HepG2 (cell line): ENCODE results near the gene RFX6. TPM values are rescaled to one million over a fixed set of nuclear protein-coding genes. Genes with fewer than 3 reads are reported as not detected.
A peak's percentile ranks its signal among the peaks of the same experiment; 100 is the strongest.

Experiments
- ATAC-seq: fragments of 200-7000 bp; cut with Tn5 transposase; 3 replicates; pipeline ENCODE4 v1.9.1; 2020; ENCODE audit warnings: mild to moderate bottlenecking, moderate library complexity
- BruUV-seq: library from RNA; stranded (reverse); fragments of 400-500 nt; replicated peaks from 2 replicates; lab custom pipeline; 2021; lab: Mats Ljungman, UMichigan
- CTCF ChIA-PET: fragments of 300-600 bp; formaldehyde crosslinking; extraction: SDS; loops from one replicate; lab custom pipeline; 2021; ENCODE audit warnings: low total read pairs, inconsistent platforms, low intra/inter-chr PET ratio; lab: Yijun Ruan, JAX
- POLR2A ChIA-PET: fragments of 350-600 bp; sonication (Branson Sonifier 250); formaldehyde crosslinking; loops from one replicate; lab custom pipeline; 2020; ENCODE audit warnings: antibody characterized with exemption, inconsistent platforms; lab: Yijun Ruan, JAX
- DNase-seq: peaks from one replicate; pipeline ENCODE4 v3.0.0-alpha.2; 2015; ENCODE audit warnings: low spot score
- FAIRE-seq: peaks from 3 replicates; lab custom pipeline; 2011; peaks lifted over from hg19 to GRCh38; lab: Jason Lieb, UNC
- H2AFZ ChIP-seq: one replicate; pipeline ENCODE4 v1.6.1; 2011; ENCODE audit warnings: low read length, inconsistent platforms
- H3K27ac ChIP-seq: fragments of 300-600 bp; 3 replicates; pipeline ENCODE4 v1.8.0; 2011; ENCODE audit warnings: mixed run types, mild to moderate bottlenecking, mixed read lengths, low read length, inconsistent platforms; ENCODE audit not compliant: insufficient read depth; ENCODE audit errors: extremely low read length
- H3K27me3 ChIP-seq, 2 experiments: fragments of 200-600 bp in 1 of 2; 2 replicates in 1 of 2; 3 replicates in 1 of 2; pipeline versions ENCODE4 v1.6.0 to v1.8.0; 2011; ENCODE audit warnings: low read length in 2 of 2, mild to moderate bottlenecking in 2 of 2, moderate library complexity in 2 of 2, inconsistent platforms in 1 of 2; ENCODE audit not compliant: insufficient read depth in 2 of 2, control insufficient read depth in 1 of 2
- H3K36me3 ChIP-seq, 2 experiments: fragments of 200-600 bp in 1 of 2; replicated peaks in 1 of 2; 2 replicates in 1 of 2; 3 replicates in 1 of 2; pipeline versions ENCODE4 v1.5.1 to v1.8.0; 2011; ENCODE audit warnings: low read length in 2 of 2, inconsistent platforms in 1 of 2; ENCODE audit not compliant: insufficient read depth in 2 of 2, control insufficient read depth in 1 of 2
- H3K4me1 ChIP-seq: 2 replicates; pipeline ENCODE4 v1.5.1; 2012; ENCODE audit warnings: low read length, inconsistent platforms; ENCODE audit not compliant: insufficient read depth
- H3K4me2 ChIP-seq: 2 replicates; pipeline ENCODE4 v1.6.0; 2011; ENCODE audit warnings: low read depth, low read length, inconsistent platforms
- H3K4me3 ChIP-seq, 3 experiments: fragments of 200-600 bp in 1 of 3; sonication (generic), shearing (Covaris generic) in 1 of 3; replicated peaks in 1 of 3; 2 replicates each; pipeline ENCODE4 v1.5.1; 2011 to 2016; ENCODE audit warnings: low read length in 3 of 3, inconsistent platforms in 2 of 3, low read depth in 2 of 3, mild to moderate bottlenecking in 2 of 3, control low read depth in 1 of 3, mixed read lengths in 1 of 3; ENCODE audit not compliant: insufficient read depth in 1 of 3
- H3K79me2 ChIP-seq: one replicate; pipeline ENCODE4 v1.6.1; 2011; ENCODE audit warnings: low read length, inconsistent platforms; ENCODE audit not compliant: insufficient read depth
- H3K9ac ChIP-seq: 2 replicates; pipeline ENCODE4 v1.6.0; 2011; ENCODE audit warnings: mild to moderate bottlenecking, low read depth, low read length, inconsistent platforms; ENCODE audit not compliant: insufficient read depth
- H3K9me3 ChIP-seq: 2 replicates; pipeline ENCODE4 v1.5.1; 2012; ENCODE audit warnings: mild to moderate bottlenecking, low read length
- H4K20me1 ChIP-seq: 2 replicates; pipeline ENCODE4 v1.6.0; 2011; ENCODE audit warnings: inconsistent platforms, mild to moderate bottlenecking, low read length, moderate library complexity; ENCODE audit not compliant: insufficient read depth
- ARHGAP35 ChIP-seq: sonication (generic); formaldehyde crosslinking; IDR thresholded peaks from 2 replicates; pipeline ENCODE4 v1.9.0; 2022; ENCODE audit warnings: mild to moderate bottlenecking, inconsistent platforms, moderate library complexity, missing genetic modification reagents, borderline replicate concordance
- BHLHE40 ChIP-seq: IDR thresholded peaks from 2 replicates; pipeline ENCODE4 v1.6.1; 2011; ENCODE audit warnings: low read length, improper control_type of control experiment
- CTCF ChIP-seq: sonication (generic); formaldehyde crosslinking; IDR thresholded peaks from 2 replicates; pipeline ENCODE4 v1.5.0; 2020; ENCODE audit warnings: mild to moderate bottlenecking, missing genetic modification reagents, moderate library complexity
- RAD21 ChIP-seq: fragments of 450-650 bp; formaldehyde crosslinking; IDR thresholded peaks from 2 replicates; pipeline ENCODE4 v1.5.0; 2020; ENCODE audit warnings: mild to moderate bottlenecking
- SMC3 ChIP-seq: IDR thresholded peaks from 2 replicates; pipeline ENCODE4 v1.6.1; 2011; ENCODE audit warnings: low read length, improper control_type of control experiment
- STAG1 ChIP-seq: sonication (generic); formaldehyde crosslinking; IDR thresholded peaks from 2 replicates; pipeline ENCODE4 v1.4.0; 2020; ENCODE audit warnings: missing genetic modification reagents
- WGBS: methylation state at CpG from one replicate; pipeline ENCODE4 v1.1.6; 2017; ENCODE audit warnings: low lambda C conversion rate; 5-methylcytosine and 5-hydroxymethylcytosine counted together
- in situ Hi-C: cut with HindIII; loops from 2 replicates; pipeline ENCODE4 v1.10.0; 2017; ENCODE audit warnings: low pct_unique_long_range_greater_than_20kb; ENCODE audit not compliant: extremely low pct_ligation_motif_present
- intact Hi-C: fragments of 100-400 bp; cut with micrococcal nuclease; formaldehyde crosslinking; loops from one replicate; pipeline ENCODE4 v1.10.0; 2022; ENCODE audit not compliant: unreplicated experiment
- polyA plus RNA-seq, 8 experiments: library from polyadenylated mRNA; depleted of rRNA in 3 of 8; stranded (reverse) in 7 of 8; unstranded in 1 of 8; fragments of >200 nt; fragmentation: Illumina TruSeq in 4 of 8; extraction: Trizol in 4 of 8; gene quantifications; 2 replicates each; pipeline versions ENCODE4 v1.2.1 to v1.2.3, GENCODE V29; 2011 to 2016; ENCODE audit warnings: low read depth in 4 of 8, missing spikeins in 1 of 8, mixed read lengths in 1 of 8; ENCODE audit not compliant: insufficient read depth in 1 of 8
- total RNA-seq, 5 experiments: library from RNA; depleted of rRNA; stranded (reverse); fragments of >200 nt; fragmentation: Illumina TruSeq; extraction: Trizol; gene quantifications; 2 replicates each; pipeline ENCODE4 v1.2.3, GENCODE V29; 2016; ENCODE audit warnings: low read depth in 1 of 5
- TF ChIP-seq, protein P1 (sequence below), 2 experiments: IDR thresholded peaks; 2 replicates each; pipeline ENCODE4 v1.6.1; 2011 to 2012; ENCODE audit warnings: low read length in 2 of 2, borderline replicate concordance in 1 of 2, low read depth in 1 of 2, mild to moderate bottlenecking in 1 of 2, moderate library complexity in 1 of 2
- TF ChIP-seq, protein P2 (sequence below): sonication (generic); formaldehyde crosslinking; IDR thresholded peaks from 2 replicates; pipeline ENCODE4 v1.5.0; 2020; ENCODE audit warnings: missing genetic modification reagents, mild to moderate bottlenecking, borderline replicate concordance
- TF ChIP-seq, protein P3 (sequence below): IDR thresholded peaks from 2 replicates; pipeline ENCODE4 v1.4.0; 2020; ENCODE audit warnings: mild to moderate bottlenecking, missing genetic modification reagents
- TF ChIP-seq, protein P4 (sequence below): sonication (generic); formaldehyde crosslinking; IDR thresholded peaks from 2 replicates; pipeline ENCODE4 v1.4.0; 2020; ENCODE audit warnings: missing genetic modification reagents, mild to moderate bottlenecking, borderline replicate concordance

RFX6 gene
- total and polyA plus RNA-seq, 2 of the 13 experiments (the other 11 are each of a cell fraction or from before 2014, with no cell fraction given) = 0.04 TPM; not detected in 1

DNA sequence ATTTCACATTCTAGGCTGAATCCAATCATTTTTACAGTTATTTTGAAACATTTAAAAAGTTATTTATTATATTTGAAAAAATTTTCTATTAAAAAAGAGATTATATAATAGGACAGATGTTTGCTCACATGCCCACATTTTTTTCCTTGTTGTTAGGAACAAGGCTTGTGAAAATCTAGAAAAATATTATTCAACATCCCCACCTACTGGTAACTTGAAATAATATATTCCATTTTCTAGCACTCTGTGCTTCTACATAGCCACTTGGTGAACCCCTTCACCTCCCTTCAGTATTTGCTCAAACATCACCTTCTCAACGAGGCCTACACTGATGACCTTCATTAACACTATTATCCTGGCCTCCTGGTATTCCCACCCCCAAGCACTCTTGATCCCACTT is 29.8 kb upstream of the RFX6 start:
- CTCF ChIA-PET = interaction anchor here (1.0 to 2.9 kb wide), 2 partner anchors 68 to 629 kb away, joined by 3 to 30 read pairs; no protein-coding TSS in a partner anchor
- FAIRE-seq = no peak
- 0% methylated on average over 1 of the region's 1 CpG for WGBS

More for the DNA sequence above, 29.8 kb upstream of the RFX6 start:
- no peak overlapping the region for H3K9ac ChIP-seq
- DNase-seq (peak; percentile 59), ATAC-seq (peak; percentile 87)
- no peaks in the 10 kb centered on the region for H3K79me2 ChIP-seq
- intact Hi-C loops = loop anchor here (1.0 to 10.0 kb wide), 2 partner anchors 68 to 312 kb away; no protein-coding TSS in a partner anchor
- H4K20me1 ChIP-seq = no peaks in the 10 kb centered on the region
- no peak overlapping the region for H3K27ac ChIP-seq
- no peak overlapping the region for H3K4me3 ChIP-seq
- H3K27me3 ChIP-seq = no peaks in the 10 kb centered on the region
- H3K4me1 ChIP-seq = peaks cover 16% of the 10 kb centered on the region
- no peak overlapping the region for H3K4me2 ChIP-seq
- TF ChIP-seq SMC3 (peak; percentile 42; the same call in 1 of the 2 replicates), RAD21 (CRISPR knock-in tag) (peak; percentile 55; the same call in 1 of the 2 replicates), CTCF (peak; percentile 62), STAG1 (CRISPR knock-in tag) (peak; percentile 64), BHLHE40 (0 out of 2 replicates have a peak, but pooled peaks have one; percentile 15), ARHGAP35 (CRISPR knock-in tag) (no peak)
- TF ChIP-seq, protein P1, sequence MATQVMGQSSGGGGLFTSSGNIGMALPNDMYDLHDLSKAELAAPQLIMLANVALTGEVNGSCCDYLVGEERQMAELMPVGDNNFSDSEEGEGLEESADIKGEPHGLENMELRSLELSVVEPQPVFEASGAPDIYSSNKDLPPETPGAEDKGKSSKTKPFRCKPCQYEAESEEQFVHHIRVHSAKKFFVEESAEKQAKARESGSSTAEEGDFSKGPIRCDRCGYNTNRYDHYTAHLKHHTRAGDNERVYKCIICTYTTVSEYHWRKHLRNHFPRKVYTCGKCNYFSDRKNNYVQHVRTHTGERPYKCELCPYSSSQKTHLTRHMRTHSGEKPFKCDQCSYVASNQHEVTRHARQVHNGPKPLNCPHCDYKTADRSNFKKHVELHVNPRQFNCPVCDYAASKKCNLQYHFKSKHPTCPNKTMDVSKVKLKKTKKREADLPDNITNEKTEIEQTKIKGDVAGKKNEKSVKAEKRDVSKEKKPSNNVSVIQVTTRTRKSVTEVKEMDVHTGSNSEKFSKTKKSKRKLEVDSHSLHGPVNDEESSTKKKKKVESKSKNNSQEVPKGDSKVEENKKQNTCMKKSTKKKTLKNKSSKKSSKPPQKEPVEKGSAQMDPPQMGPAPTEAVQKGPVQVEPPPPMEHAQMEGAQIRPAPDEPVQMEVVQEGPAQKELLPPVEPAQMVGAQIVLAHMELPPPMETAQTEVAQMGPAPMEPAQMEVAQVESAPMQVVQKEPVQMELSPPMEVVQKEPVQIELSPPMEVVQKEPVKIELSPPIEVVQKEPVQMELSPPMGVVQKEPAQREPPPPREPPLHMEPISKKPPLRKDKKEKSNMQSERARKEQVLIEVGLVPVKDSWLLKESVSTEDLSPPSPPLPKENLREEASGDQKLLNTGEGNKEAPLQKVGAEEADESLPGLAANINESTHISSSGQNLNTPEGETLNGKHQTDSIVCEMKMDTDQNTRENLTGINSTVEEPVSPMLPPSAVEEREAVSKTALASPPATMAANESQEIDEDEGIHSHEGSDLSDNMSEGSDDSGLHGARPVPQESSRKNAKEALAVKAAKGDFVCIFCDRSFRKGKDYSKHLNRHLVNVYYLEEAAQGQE (IDR thresholded peaks at IDR 0.05; ENCODE audit: borderline replicate concordance in 1 of 2, low read depth in 1 of 2, low read length in 2 of 2) = no peak
- TF ChIP-seq, protein P2, sequence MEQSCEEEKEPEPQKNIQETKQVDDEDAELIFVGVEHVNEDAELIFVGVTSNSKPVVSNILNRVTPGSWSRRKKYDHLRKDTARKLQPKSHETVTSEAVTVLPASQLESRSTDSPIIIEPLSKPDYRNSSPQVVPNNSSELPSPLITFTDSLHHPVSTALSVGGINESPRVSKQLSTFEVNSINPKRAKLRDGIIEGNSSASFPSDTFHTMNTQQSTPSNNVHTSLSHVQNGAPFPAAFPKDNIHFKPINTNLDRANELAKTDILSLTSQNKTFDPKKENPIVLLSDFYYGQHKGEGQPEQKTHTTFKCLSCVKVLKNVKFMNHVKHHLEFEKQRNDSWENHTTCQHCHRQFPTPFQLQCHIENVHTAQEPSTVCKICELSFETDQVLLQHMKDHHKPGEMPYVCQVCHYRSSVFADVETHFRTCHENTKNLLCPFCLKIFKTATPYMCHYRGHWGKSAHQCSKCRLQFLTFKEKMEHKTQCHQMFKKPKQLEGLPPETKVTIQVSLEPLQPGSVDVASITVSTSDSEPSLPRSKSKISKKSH (CRISPR knock-in tag) = no peak
- TF ChIP-seq, protein P3, sequence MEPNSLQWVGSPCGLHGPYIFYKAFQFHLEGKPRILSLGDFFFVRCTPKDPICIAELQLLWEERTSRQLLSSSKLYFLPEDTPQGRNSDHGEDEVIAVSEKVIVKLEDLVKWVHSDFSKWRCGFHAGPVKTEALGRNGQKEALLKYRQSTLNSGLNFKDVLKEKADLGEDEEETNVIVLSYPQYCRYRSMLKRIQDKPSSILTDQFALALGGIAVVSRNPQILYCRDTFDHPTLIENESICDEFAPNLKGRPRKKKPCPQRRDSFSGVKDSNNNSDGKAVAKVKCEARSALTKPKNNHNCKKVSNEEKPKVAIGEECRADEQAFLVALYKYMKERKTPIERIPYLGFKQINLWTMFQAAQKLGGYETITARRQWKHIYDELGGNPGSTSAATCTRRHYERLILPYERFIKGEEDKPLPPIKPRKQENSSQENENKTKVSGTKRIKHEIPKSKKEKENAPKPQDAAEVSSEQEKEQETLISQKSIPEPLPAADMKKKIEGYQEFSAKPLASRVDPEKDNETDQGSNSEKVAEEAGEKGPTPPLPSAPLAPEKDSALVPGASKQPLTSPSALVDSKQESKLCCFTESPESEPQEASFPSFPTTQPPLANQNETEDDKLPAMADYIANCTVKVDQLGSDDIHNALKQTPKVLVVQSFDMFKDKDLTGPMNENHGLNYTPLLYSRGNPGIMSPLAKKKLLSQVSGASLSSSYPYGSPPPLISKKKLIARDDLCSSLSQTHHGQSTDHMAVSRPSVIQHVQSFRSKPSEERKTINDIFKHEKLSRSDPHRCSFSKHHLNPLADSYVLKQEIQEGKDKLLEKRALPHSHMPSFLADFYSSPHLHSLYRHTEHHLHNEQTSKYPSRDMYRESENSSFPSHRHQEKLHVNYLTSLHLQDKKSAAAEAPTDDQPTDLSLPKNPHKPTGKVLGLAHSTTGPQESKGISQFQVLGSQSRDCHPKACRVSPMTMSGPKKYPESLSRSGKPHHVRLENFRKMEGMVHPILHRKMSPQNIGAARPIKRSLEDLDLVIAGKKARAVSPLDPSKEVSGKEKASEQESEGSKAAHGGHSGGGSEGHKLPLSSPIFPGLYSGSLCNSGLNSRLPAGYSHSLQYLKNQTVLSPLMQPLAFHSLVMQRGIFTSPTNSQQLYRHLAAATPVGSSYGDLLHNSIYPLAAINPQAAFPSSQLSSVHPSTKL = 0 out of 2 replicates have a peak, but pooled peaks have one; percentile 27
- TF ChIP-seq, protein P4, sequence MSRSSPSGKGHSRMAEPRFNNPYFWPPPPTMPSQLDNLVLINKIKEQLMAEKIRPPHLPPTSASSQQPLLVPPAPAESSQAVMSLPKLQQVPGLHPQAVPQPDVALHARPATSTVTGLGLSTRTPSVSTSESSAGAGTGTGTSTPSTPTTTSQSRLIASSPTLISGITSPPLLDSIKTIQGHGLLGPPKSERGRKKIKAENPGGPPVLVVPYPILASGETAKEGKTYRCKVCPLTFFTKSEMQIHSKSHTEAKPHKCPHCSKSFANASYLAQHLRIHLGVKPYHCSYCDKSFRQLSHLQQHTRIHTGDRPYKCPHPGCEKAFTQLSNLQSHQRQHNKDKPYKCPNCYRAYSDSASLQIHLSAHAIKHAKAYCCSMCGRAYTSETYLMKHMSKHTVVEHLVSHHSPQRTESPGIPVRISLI (CRISPR knock-in tag) = peak; percentile 25; the same call in 1 of the 2 replicates
- H3K9me3 ChIP-seq = no peaks in the 10 kb centered on the region
- H3K36me3 ChIP-seq = no peaks in the 10 kb centered on the region
- in situ Hi-C loops = loop anchor here (5.0 kb wide), 1 partner anchor 65 kb away; no protein-coding TSS in a partner anchor
- no peak overlapping the region for H2AFZ ChIP-seq
- BruUV-seq = no TSS peak
- POLR2A ChIA-PET = no interaction called here
